ENCODE measurements around the gene B4GALT1.

- TF ChIP-seq, protein P1, sequence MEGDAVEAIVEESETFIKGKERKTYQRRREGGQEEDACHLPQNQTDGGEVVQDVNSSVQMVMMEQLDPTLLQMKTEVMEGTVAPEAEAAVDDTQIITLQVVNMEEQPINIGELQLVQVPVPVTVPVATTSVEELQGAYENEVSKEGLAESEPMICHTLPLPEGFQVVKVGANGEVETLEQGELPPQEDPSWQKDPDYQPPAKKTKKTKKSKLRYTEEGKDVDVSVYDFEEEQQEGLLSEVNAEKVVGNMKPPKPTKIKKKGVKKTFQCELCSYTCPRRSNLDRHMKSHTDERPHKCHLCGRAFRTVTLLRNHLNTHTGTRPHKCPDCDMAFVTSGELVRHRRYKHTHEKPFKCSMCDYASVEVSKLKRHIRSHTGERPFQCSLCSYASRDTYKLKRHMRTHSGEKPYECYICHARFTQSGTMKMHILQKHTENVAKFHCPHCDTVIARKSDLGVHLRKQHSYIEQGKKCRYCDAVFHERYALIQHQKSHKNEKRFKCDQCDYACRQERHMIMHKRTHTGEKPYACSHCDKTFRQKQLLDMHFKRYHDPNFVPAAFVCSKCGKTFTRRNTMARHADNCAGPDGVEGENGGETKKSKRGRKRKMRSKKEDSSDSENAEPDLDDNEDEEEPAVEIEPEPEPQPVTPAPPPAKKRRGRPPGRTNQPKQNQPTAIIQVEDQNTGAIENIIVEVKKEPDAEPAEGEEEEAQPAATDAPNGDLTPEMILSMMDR (IDR thresholded peaks at IDR 0.05) = no peak
- TF ChIP-seq POLR2A (IDR thresholded peaks at IDR 0.05) = no peak
These were observed 61.2 kb downstream of the B4GALT1 start for GRCh38 chr9:33105959-33106358.
